Activated naive CD8-positive, alpha-beta T cell (primary cell): ENCODE measurements around the gene IPO11.

Experiments used
- H3K27ac Mint-ChIP-seq: one replicate; pipeline ENCODE4 v1.8.0; 2021; ENCODE audit warnings: mixed read lengths
- H3K27me3 Mint-ChIP-seq: one replicate; pipeline ENCODE4 v1.8.0; 2021; ENCODE audit warnings: mixed read lengths
- H3K36me3 Mint-ChIP-seq: one replicate; pipeline ENCODE4 v1.8.0; 2021; ENCODE audit warnings: mixed read lengths
- H3K4me1 Mint-ChIP-seq: one replicate; pipeline ENCODE4 v1.8.0; 2021; ENCODE audit warnings: low read depth, mixed read lengths
- H3K4me3 Mint-ChIP-seq: one replicate; pipeline ENCODE4 v1.8.0; 2021; ENCODE audit warnings: mild to moderate bottlenecking, mixed read lengths
- H3K9me3 Mint-ChIP-seq: one replicate; pipeline ENCODE4 v1.8.0; 2021; ENCODE audit warnings: low read depth, mixed read lengths

Gene IPO11

DNA sequence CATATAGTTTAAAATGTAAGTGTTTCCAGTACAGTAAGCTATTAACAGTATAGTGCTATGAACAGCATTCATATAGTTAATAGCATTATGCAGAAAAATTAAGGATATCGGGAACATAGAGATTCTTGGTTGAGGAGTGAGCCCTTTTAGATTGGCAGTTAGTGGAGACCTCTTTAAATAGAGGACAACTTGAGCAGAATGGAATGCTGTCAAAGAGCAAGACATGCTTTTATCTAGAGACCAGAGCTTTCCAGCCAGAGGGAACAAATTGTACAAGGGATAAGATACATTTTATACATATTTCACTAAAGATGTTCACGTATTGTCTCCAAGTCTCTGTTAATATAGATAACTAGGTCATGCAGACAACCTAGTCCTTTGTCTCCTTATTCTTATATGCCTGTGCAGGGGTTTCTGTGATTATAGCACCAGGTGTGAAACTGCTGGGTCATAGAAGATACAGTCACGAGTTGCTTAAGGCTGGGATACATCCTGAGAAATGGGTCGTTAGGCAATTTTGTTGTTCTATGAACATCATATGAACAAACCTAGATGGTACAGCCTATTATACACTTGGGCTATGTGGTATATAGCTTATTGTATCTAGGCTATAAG is 6.0 kb downstream of the IPO11 start:
- Mint-ChIP-seq H3K36me3 (peaks cover 7% of the 10 kb centered on the region), H3K9me3 (no peaks in the 10 kb centered on the region), H3K4me1 (peaks cover 39% of the 10 kb centered on the region), H3K27me3 (no peaks in the 10 kb centered on the region), H3K4me3 (no peak overlapping the region), H3K27ac (no peak overlapping the region)

DNA sequence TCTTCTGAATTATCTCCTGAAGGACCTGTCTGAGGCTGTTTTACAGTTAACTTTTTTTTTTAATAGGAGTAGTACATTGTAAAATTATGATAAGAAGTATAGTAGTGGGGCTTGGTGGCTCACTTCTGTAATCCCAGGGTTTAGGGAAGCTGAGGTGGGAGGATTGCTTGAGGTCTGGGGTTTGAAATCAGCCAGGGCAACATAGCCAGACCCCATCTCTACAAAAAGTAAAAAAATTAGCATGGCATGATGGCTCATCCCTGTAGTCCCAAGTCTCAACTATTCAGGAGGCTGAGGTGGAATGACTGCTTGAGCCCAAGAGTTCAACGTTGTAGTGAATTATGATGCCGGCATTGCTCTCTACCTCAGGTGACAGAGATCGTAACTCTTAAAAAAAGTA is 7.0 kb downstream of the IPO11 start:
- Mint-ChIP-seq H3K27me3 (no peaks in the 10 kb centered on the region), H3K4me3 (no peak overlapping the region), H3K36me3 (peaks cover 10% of the 10 kb centered on the region), H3K4me1 (peaks cover 33% of the 10 kb centered on the region), H3K9me3 (no peaks in the 10 kb centered on the region), H3K27ac (no peak overlapping the region)

DNA sequence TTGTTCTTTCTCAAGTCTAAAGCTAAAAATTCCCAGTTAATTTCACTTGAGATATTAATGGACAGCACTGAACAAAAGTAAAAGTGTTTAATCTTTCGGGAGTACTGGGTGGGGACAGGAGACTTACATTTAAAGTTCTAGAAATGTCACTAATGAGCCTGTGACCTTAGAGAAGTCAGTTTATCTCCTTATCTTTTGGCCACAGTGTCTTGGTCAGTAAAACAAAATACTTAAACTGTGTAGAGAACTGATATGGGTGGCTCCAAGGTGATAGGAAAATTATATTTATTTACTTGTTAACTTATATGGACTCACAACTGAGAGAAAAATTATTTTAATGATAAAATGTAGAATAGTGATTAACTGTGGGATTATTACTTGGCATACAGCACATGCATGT is 8.9 kb downstream of the IPO11 start:
- Mint-ChIP-seq H3K36me3 (peaks cover 8% of the 10 kb centered on the region), H3K27ac (no peak overlapping the region), H3K9me3 (no peaks in the 10 kb centered on the region), H3K4me3 (no peak overlapping the region), H3K4me1 (peaks cover 30% of the 10 kb centered on the region), H3K27me3 (no peaks in the 10 kb centered on the region)

DNA sequence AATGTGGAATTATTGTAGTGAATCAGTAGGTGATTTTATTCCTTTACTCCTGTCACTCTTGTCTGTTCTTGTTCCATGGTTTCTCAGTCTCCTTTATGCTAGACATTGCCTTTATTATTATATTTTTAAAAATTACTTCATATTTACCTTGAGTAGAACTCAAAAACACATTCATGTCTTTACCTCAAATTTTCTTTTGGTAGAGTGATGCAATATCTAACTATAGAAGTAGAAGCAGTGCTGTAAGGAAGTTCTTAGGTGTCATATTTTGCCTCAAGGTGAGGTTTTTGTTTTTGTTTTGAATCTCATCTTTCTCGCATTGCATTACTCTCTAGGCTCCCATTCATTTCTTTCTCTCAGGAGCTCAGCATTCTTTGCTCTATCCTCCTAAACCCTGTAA is 12.2 kb downstream of the IPO11 start:
- Mint-ChIP-seq H3K36me3 (peaks cover 8% of the 10 kb centered on the region), H3K27ac (no peak overlapping the region), H3K27me3 (no peaks in the 10 kb centered on the region), H3K4me3 (no peak overlapping the region), H3K4me1 (peaks cover 28% of the 10 kb centered on the region), H3K9me3 (no peaks in the 10 kb centered on the region)

DNA sequence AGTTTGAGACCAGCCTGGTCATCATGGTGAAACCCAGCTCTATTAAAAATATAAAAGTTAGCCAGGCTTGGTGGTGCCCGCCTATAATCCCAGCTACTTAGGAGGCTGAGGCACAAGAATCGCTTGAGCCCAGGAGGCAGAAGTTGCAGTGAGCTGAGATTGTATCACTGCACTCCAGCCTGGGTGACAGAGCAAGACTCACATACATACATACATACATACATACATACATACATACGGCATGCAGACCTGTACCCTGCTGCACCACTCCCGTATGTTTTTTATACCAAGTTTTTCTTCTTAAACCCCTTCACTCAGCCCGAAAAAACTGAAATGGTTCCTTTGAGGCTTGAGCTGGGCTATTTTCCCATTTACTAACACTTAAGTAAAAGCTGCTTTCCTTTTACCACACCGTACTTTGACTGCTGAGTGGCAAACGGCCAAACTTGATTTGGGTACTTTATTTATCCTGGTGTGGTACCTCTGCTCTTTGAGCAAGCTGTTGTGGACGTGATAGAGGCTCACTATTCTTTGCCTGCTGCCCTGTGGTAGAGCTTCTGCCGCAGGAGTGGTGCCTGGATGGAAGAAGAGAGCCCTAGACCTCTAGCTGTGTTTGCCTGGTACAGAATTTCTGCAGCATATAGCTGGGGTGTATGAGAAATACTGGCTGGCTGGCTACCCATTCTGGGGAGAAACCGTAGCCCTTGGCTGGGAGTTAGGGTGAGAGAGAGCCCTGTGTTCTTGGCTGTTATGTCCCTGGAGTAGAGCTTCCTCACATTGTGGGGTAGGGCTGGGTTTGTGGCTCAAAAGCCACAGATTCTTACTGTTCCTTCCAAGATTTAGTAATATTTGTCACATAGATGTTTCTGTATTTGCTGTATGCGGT is 19.4 kb downstream of the IPO11 start:
- H3K4me1 Mint-ChIP-seq, result peaks cover 28% of the 10 kb centered on the region
- H3K9me3 Mint-ChIP-seq, result no peaks in the 10 kb centered on the region
- H3K27me3 Mint-ChIP-seq, result no peaks in the 10 kb centered on the region
- H3K4me3 Mint-ChIP-seq, result no peak overlapping the region
- no peaks in the 10 kb centered on the region for H3K36me3 Mint-ChIP-seq
- H3K27ac Mint-ChIP-seq, result no peak overlapping the region

DNA sequence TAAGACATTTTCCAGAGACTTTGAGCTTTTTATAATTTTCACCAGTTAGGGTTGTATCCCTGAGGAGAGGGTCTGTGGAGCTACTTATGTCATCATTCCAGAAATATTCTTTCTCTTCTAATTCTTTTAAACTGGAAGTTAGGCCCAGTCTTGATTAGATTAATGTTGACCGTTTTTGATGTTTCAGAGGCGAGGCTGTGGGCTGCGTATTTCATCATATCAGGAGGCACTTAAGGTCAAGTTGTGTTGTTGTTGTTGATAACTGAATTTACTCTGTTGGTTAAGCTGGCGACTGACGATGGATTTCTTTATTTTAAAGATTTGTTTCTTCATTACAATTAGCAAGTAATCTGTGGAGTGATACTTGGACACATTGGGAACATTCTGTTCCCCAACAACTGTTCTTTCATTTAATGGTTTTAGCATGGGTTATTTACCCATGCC is 20.1 kb downstream of the IPO11 start:
- no peak overlapping the region for H3K27ac Mint-ChIP-seq
- H3K36me3 Mint-ChIP-seq, result no peaks in the 10 kb centered on the region
- no peaks in the 10 kb centered on the region for H3K9me3 Mint-ChIP-seq
- no peaks in the 10 kb centered on the region for H3K27me3 Mint-ChIP-seq
- H3K4me3 Mint-ChIP-seq, result no peak overlapping the region
- H3K4me1 Mint-ChIP-seq, result peaks cover 27% of the 10 kb centered on the region

DNA sequence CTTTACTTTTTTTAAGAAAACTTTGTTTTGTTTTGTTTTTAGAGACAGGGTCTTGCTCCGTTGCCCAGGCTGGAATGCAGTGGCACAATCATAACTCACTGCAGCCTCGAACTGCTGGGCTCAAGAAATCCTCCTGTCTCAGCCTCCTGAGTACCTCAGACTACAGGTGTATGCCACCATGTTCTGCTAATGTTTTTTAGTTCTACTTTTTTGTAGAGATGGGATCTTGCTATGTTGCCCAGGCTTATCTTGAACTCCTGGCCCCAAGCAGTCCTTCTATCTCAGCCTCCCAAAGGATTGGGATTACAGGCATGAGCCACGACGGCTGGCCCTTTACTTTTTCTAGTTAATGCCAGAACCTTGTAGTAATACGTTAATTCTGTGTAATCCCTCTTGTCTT is 36.0 kb downstream of the IPO11 start:
- Mint-ChIP-seq H3K36me3 (peaks cover 13% of the 10 kb centered on the region), H3K4me3 (no peak overlapping the region), H3K9me3 (no peaks in the 10 kb centered on the region), H3K27ac (no peak overlapping the region), H3K27me3 (no peaks in the 10 kb centered on the region), H3K4me1 (peaks cover 2% of the 10 kb centered on the region)

DNA sequence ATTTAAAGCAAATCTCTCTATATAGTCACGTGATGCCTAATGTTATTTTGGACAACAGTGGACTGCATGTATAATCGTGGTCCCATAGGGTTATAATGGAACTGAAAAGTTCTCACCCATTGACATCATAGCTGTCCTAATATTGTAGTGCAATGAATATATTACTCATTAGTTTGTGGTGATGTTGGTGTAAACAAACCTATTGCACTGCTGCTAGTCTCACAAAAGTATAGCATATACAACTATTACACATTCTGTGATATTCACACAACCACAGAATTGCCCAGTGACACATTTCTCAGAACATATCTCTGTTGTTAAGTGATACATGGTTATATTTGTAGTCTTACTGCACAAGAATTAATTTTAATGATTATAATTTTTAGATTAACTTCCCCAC is 37.7 kb downstream of the IPO11 start:
- no peak overlapping the region for H3K4me3 Mint-ChIP-seq
- peaks cover 13% of the 10 kb centered on the region for H3K36me3 Mint-ChIP-seq
- H3K9me3 Mint-ChIP-seq, result no peaks in the 10 kb centered on the region
- H3K27ac Mint-ChIP-seq, result no peak overlapping the region
- H3K27me3 Mint-ChIP-seq, result no peaks in the 10 kb centered on the region
- no peaks in the 10 kb centered on the region for H3K4me1 Mint-ChIP-seq

DNA sequence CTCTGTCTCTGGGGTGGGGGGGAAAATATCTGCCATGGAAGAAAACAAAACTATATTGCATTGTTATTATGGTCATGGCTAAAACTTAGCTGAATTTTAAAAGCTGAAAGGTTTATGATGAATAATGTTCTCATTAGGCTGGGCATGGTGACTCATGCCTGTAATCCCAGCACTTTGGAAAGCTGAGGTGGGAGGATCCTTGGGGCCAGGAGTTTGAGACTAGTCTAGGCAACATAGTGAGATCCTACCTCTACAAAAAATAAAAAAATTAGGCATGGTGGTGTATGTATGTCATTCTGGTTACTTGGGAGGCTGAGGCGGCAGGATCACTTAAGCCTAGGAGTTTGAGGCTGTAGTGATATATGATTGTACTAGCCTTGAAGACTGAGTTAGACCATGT is 44.5 kb downstream of the IPO11 start:
- Mint-ChIP-seq H3K27ac (no peak overlapping the region), H3K9me3 (no peaks in the 10 kb centered on the region), H3K27me3 (no peaks in the 10 kb centered on the region), H3K4me1 (peaks cover 3% of the 10 kb centered on the region), H3K36me3 (peaks cover 3% of the 10 kb centered on the region), H3K4me3 (no peak overlapping the region)

DNA sequence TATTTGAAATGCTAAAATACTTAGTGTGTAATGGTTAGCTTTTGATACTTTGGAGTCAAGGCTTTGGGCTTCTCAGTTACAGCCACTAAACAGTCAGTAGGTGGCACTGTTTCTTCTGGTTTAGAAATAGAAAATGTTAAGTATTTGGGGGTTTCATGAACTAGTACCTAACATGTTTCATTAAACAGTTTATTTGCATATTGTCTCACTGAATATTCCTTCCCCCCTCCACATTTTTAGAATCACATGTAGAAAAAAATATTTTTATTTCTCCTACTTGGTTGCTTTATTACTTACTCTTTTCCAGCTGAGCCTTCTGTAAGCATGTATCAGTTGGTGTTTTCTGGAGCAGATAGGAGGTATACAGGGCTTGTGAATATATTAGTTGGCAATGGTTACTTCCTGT is 48.0 kb downstream of the IPO11 start:
- no peak overlapping the region for H3K4me3 Mint-ChIP-seq
- no peaks in the 10 kb centered on the region for H3K27me3 Mint-ChIP-seq
- H3K36me3 Mint-ChIP-seq, result no peaks in the 10 kb centered on the region
- H3K4me1 Mint-ChIP-seq, result peaks cover 3% of the 10 kb centered on the region
- no peak overlapping the region for H3K27ac Mint-ChIP-seq
- H3K9me3 Mint-ChIP-seq, result no peaks in the 10 kb centered on the region

DNA sequence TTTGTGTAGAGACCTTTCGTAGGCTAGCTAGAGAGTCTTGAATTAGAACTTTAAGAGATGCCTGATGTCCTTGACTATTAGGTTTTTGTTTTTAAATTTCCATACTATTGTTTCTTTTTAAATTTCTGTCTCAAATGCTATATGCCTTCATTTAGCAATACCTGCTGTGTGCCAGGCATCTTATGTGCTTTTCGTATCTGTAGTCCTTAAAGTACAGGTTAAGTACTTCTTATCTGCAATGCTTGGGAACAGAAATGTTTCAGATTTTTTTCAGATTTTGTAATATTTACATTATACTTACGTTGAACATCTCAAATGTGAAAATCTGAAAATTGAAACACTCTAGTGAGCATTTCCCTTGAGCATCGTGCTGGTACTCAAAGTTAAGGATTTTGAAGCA is 49.0 kb downstream of the IPO11 start:
- H3K36me3 Mint-ChIP-seq, result no peaks in the 10 kb centered on the region
- H3K27me3 Mint-ChIP-seq, result no peaks in the 10 kb centered on the region
- peaks cover 3% of the 10 kb centered on the region for H3K4me1 Mint-ChIP-seq
- H3K27ac Mint-ChIP-seq, result no peak overlapping the region
- H3K9me3 Mint-ChIP-seq, result no peaks in the 10 kb centered on the region
- H3K4me3 Mint-ChIP-seq, result no peak overlapping the region

DNA sequence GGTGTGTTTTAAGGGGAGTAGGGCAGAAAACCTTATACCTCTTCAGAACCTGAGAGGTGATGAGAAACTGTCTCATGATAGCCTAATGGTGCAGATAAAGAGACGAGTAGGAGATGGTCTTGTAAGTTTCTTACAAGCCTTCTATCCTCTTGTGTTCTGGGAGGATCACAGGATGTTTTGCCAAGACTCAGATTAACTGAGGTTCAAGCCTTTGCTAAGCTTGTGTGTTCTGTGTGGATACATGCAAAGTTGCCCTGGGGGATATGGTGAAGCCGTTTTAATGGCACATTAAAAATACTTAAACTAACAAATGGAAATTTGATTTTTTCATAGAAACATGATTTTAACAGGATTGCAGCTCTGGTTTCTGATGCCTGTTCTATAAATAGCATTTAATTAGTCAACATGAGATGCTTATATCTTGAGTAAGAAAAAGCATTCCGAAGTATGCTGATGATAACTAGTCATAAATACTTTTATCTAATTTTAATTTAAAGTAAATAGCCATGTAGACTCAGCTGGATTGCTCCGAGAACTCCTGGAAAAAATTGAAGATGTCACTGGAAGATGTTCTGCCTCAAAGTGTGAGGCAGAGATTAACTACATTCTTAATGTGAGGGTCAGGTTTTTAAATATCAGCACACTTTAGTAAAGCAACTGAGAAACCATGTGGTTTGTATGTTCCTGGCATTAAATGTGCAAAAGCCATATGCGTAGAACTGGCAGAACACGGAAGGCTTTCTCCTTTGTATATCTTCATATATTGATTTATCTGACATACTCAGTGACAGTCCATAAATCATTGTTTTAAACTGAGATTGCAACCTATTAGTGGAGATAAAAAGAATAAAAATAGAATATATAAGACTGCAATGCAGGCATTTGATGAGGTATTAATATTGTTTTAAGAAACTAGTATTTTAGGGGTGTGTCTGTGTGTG is 53.7 kb downstream of the IPO11 start:
- H3K36me3 Mint-ChIP-seq, result peaks cover 2% of the 10 kb centered on the region
- no peaks in the 10 kb centered on the region for H3K9me3 Mint-ChIP-seq
- H3K4me1 Mint-ChIP-seq, result no peaks in the 10 kb centered on the region
- H3K27ac Mint-ChIP-seq, result no peak overlapping the region
- H3K27me3 Mint-ChIP-seq, result no peaks in the 10 kb centered on the region
- H3K4me3 Mint-ChIP-seq, result no peak overlapping the region

DNA sequence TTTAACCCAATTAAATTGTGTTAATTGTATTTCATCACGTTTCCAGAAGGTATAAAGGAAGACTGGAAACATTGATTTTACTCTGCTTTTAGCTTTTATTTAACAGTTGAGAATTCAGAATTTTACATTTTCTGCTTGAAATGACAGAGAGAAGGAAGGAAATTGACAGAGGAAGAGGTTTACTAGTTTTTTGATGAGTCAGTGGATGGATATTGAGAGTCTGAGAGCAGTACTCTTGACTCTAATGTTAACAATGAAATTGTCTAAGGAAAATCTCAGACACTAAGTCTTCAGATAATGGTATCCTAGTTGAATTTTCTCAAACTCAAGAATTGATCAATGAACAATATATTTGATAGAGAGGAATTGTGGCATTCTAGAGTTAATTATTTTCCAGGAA is 60.6 kb downstream of the IPO11 start:
- no peaks in the 10 kb centered on the region for H3K27me3 Mint-ChIP-seq
- no peak overlapping the region for H3K4me3 Mint-ChIP-seq
- H3K4me1 Mint-ChIP-seq, result no peaks in the 10 kb centered on the region
- no peaks in the 10 kb centered on the region for H3K9me3 Mint-ChIP-seq
- no peak overlapping the region for H3K27ac Mint-ChIP-seq
- peaks cover 4% of the 10 kb centered on the region for H3K36me3 Mint-ChIP-seq

DNA sequence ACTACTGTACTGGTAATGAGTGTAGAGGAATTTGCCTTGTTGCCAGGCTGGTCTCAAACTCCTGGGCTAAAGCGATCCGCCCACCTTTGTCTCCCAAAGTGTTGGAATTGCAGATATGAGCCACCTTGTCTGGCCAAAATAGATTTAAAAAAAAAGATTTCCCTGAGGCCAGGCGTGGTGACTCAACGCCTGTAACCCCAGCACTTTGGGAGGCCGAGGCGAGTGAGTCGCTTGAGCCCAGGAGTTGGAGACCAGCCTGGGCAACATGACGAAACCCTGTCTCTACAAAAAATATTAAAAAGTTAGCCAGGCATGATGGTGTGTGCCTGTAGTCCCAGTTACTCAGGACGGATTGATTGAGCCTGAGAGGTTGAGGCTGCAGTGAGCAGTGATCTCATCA is 62.5 kb downstream of the IPO11 start:
- no peak overlapping the region for H3K27ac Mint-ChIP-seq
- no peaks in the 10 kb centered on the region for H3K27me3 Mint-ChIP-seq
- H3K9me3 Mint-ChIP-seq, result no peaks in the 10 kb centered on the region
- H3K4me3 Mint-ChIP-seq, result no peak overlapping the region
- no peaks in the 10 kb centered on the region for H3K4me1 Mint-ChIP-seq
- peaks cover 14% of the 10 kb centered on the region for H3K36me3 Mint-ChIP-seq

DNA sequence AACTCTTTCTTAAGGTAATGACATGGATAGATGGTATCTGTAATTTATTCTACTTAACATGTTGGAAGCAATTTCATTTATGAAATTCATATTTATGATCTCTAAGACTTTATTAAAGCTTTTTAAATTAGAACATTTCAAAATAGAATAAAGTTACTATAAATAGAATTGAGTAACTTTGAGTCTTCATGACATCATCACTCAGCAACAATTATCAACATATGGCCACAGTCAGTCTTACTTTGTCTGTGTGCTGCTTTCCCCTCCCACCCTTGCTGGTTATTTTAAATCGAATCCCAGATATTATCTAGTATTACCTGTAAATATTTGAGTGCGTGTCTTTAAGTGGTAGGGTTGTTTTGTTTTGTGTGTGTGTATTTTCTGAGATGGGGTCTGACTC is 65.2 kb downstream of the IPO11 start:
- H3K4me3 Mint-ChIP-seq, result no peak overlapping the region
- H3K27me3 Mint-ChIP-seq, result no peaks in the 10 kb centered on the region
- no peaks in the 10 kb centered on the region for H3K9me3 Mint-ChIP-seq
- no peaks in the 10 kb centered on the region for H3K4me1 Mint-ChIP-seq
- H3K27ac Mint-ChIP-seq, result no peak overlapping the region
- H3K36me3 Mint-ChIP-seq, result peaks cover 23% of the 10 kb centered on the region
